ENCODE data around the gene PTTG2.

Gene PTTG2

DNA sequence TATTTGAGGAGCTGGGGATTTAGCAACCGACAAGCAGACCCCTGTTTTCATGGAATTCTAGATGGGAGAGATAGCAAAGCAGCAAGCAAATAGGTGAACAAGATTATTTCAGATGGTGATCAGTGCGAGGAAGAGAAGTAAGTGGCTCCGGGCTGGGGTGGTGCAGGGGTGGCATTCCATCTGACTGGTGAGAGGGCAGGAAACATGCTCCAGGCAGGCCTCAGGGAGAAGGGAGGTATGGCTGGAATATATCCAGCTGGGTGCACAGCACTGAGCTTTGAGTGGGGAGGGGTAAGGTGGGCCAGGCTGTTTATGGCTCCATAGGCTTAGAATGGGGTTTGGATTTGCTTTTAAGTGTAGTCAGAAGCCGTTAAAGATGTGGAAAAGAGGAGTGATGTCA is 21.2 kb downstream of the PTTG2 start:
- H3K27ac ChIP-seq, result no peak overlapping the region
- TF ChIP-seq, protein P1, sequence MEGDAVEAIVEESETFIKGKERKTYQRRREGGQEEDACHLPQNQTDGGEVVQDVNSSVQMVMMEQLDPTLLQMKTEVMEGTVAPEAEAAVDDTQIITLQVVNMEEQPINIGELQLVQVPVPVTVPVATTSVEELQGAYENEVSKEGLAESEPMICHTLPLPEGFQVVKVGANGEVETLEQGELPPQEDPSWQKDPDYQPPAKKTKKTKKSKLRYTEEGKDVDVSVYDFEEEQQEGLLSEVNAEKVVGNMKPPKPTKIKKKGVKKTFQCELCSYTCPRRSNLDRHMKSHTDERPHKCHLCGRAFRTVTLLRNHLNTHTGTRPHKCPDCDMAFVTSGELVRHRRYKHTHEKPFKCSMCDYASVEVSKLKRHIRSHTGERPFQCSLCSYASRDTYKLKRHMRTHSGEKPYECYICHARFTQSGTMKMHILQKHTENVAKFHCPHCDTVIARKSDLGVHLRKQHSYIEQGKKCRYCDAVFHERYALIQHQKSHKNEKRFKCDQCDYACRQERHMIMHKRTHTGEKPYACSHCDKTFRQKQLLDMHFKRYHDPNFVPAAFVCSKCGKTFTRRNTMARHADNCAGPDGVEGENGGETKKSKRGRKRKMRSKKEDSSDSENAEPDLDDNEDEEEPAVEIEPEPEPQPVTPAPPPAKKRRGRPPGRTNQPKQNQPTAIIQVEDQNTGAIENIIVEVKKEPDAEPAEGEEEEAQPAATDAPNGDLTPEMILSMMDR (conservative IDR thresholded peaks at IDR 0.05), result no peak

DNA sequence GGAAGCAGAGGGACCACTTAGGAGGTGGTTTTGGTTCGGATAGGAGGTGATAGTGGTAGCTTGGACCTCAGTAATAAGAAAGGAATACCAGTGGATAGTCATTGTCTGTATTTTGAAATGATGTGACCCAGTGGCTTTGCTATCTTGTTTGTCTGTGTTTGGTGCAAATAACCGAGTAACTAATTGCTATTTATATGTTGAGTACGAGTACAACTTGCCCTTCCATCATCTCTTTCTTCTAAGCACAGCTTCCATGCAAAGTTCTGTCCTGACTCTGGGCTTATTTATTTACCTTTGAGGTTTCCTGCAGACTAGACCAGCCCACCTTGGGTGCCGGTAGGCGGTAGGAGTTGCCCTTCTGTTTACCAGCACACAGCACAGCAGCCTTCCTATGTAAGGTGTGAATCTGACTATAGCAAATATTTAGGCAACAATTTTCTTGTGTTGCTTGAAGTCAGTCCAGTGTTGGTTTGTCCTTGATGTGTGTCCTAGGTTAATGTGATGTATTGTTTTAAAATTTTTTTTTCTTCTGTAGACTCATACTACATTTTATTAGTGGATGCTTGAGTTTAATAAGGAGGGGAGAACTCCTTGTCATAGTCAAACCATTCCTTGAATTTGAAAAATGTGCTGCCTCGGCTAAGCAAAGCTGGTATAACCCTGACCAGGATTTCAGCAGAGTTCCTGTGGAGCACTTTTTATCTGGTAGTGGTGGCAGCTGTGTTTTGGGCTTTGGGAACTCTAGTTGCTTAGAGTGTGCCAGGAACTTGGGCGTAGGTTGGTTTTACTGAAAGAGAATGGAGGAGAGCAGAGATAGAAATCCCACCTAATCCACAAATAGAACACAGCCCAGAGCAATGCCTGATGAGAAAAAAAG is 21.9 kb downstream of the PTTG2 start:
- TF ChIP-seq, protein P1 (conservative IDR thresholded peaks at IDR 0.05), result no peak
- H3K27ac ChIP-seq, result no peak overlapping the region

DNA sequence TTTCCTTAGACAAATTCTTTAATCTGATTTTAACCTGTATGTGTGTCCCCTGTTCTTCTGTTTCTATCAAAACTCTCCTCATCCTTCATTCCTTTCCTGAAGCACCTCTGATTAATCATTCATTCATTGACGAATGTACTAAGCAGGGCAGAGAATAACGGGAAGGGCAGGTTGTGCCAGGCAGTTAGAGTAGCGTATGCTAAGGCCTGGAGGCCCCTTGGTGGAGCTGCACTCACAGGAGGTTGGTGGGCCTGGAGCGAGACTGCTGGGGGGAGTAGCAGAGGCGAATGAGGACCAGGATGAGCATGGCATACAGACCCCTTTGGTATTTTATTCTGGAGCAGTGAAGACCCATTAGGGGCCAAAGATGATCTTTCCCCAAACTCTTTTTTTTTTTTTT is 22.5 kb downstream of the PTTG2 start:
- TF ChIP-seq, protein P1 (conservative IDR thresholded peaks at IDR 0.05), result no peak
- no peak overlapping the region for H3K27ac ChIP-seq

DNA sequence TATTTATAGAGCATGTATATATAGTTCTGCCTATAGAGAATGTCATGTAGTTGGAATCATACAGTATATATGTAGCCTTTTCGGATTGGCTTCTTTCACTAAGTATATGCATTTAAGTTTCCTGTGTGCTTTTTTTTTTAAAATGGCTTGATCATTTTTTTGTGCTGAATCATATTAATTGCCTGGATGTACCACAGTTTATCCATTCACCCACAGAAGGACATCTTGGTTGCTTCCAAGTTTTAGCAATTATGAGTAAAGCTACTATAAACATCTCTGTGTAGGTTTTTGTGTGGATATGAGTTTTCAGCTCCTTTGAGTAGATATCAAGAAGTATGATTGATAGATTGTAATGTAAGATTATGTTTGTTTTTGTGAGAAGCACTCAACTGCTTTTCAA is 23.8 kb downstream of the PTTG2 start:
- TF ChIP-seq, protein P1 (conservative IDR thresholded peaks at IDR 0.05), result no peak
- no peak overlapping the region for H3K27ac ChIP-seq

DNA sequence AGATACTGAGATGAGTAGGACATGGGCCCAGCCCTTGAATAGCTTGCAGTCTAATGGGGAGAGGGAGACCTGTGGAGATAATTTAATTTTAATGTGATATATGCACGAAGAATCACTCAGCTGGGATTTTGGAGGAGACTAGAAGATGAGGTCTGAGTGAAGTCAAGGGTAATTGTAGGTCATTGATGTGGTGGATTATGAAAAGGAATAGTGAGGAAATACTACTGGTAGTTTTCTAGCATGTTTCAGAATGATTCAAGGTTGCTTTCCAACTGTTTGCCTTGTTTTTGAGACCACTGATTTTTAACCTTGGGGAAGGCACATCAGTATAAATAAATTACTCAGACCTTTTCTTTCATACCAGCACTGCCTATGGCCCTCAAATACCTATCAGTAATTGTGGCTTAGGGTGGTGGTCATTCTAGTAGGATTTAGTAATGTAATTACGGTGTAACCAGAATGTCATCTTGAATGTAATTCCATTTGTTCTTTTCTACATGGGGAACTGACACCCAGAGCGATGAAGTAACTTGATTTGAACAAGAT is 25.6 kb downstream of the PTTG2 start:
- no peak overlapping the region for H3K27ac ChIP-seq
- TF ChIP-seq, protein P1 (conservative IDR thresholded peaks at IDR 0.05), result no peak

DNA sequence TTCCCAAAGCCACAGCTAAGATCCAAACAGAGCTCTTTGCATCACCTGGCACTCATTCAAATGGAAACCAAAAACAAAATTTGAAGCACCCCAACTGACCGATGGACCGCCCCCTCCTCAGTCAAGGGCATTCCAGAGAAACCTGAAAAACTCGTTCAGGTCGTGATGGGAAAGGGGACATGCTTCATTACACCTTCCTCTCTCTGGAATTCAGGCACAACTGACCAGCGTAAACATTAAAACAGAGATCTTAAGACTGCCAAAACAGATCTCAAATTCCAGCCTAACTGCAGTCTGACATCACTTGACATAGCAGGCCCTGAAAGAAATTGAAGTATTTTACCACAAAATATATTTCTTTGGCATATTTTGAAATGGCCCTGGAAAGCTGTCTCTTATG is 28.5 kb downstream of the PTTG2 start:
- H3K27ac ChIP-seq, result peak overlapping the region; percentile 58
- TF ChIP-seq, protein P1 (conservative IDR thresholded peaks at IDR 0.05), result no peak

DNA sequence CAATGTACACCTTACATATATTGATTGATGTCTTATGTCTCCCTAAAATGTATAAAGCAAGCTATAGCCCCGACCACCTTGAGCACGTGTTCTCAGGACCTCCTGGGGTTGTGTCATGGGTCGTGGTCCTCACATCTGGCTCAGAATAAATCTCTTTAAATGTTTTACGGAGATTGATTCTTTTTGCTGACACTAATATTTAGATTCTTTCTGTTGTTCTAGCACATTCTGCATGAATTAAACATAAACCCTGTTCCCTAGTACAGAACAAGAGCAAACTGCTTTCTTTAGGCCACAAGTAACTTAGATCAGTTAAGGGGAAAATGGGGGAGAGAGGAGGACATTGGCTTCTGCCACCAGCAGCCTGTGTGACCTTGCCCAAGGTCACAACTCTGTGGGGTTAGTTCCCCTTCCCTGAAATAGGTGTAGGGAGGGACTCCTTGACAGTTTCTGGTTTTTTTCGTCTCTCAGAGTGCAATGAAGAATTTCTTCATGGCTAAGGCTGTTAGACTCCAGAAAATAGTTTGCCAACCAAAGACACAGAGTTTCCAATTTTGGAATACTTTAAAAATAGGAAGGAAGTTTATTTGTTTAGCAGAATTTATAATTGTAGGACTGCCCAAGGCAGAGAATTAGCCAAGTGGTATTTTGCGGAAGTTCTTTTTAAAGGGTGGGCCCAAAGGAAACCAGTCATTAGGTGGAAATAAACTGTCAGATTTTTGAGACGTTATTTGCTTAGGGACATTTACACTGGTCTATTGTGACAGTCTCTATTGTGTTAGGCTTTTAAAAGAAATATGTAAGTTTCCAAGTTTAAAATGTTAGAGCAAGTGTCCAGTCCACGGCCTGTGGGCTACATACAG is 29.4 kb downstream of the PTTG2 start:
- peak overlapping the region; percentile 58 for H3K27ac ChIP-seq
- TF ChIP-seq, protein P1 (conservative IDR thresholded peaks at IDR 0.05), result no peak
